ENCODE results near the gene CPPED1. TPM values are rescaled to one million over a fixed set of nuclear protein-coding genes. Genes with fewer than 3 reads are reported as not detected.

CPPED1 gene
- total RNA-seq, 3 donors from 2014 or later = 5.8 to 8.6 (median 8.2) TPM

DNA sequence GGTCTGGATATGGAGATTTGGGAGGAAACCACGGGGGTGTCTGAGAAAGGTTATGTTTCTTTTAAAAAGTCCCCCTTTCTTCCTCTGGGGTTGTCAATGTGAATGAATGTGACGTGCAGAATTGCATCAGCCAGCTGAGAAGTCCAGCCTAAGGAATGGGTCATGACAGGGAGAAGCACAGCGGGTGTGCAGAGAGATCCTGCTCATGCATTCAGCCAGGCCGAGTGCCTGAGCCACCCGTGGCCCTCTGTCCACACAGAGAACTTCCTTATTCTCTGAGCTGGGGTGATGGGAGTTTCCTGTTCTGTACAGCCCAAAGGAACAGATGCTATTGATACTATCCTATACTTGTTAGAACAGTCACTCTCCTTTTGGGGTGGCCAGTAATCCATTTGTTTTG lies 117.9 kb downstream of the CPPED1 start:
- ATAC-seq (no peak), DNase-seq (no peak)
- Mint-ChIP-seq H3K4me3 (no peak overlapping the region), H3K9me3 (no peaks in the 10 kb centered on the region), H3K27me3 (ENCODE audit: low read depth) (no peaks in the 10 kb centered on the region), H3K36me3 (ENCODE audit: insufficient read depth) (peaks cover 1% of the 10 kb centered on the region), H3K4me1 (ENCODE audit: low read depth) (peaks cover 7% of the 10 kb centered on the region)

DNA sequence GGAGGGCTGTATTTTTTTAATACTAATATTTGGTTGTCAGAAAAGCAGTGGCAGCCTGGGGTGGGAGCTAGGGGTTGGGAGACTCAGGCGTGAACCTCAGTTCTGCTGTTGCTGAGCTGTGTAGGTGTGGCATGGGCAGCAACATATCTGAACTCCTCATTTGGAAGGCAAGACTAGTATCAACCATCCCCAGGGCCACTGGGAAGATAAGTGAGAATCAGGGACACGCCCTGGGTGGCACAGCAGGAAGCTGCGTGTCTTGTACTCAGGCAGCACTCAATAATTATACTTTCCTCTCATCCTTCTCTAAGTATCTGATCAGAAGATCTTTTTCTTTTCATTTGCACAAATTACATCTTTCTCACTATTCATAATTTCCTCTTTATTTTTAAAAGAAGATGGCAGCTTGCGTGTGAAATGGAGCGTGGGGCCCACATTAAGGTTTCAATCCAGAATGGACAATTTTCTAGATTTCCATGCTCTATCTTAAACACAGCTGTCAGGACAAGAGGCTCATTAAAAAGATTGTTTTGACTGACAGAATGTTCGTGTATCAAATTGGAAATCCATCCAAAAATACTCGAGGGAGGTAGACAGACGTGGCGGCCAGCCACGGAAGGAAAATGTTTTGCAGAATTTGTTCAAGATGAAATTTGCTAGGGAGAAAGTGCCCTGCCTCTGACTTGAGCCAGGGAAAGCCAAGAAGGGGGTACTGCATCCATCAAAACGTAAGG lies 121.1 kb downstream of the CPPED1 start:
- DNase-seq (no peak), ATAC-seq (no peak)
- Mint-ChIP-seq H3K4me1 (ENCODE audit: low read depth) (peaks cover 6% of the 10 kb centered on the region), H3K36me3 (ENCODE audit: insufficient read depth) (peaks cover 1% of the 10 kb centered on the region), H3K9me3 (no peaks in the 10 kb centered on the region), H3K27me3 (ENCODE audit: low read depth) (no peaks in the 10 kb centered on the region), H3K4me3 (no peak overlapping the region)

DNA sequence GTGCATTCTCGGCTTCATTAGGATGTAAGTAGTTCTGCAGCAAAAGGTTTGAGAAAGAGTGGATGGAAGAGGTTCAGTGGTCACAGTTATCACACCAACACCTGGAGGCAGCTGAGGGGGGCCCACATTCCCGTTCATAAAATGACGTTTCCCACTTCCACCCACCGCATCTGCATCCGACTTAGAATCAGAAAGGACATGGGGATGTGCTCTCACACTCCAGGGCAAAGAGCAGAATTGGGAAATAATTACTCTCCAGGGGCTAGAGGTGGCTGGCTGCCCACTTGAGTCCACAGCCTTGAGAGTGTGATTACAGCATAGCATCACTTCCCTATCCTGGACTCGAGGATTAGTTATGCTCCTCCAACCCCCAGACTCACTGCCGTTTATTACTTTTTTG lies 122.0 kb downstream of the CPPED1 start:
- H3K27me3 Mint-ChIP-seq (ENCODE audit: low read depth) = no peaks in the 10 kb centered on the region
- DNase-seq (no peak), ATAC-seq (no peak)
- no peaks in the 10 kb centered on the region for H3K9me3 Mint-ChIP-seq
- H3K36me3 Mint-ChIP-seq (ENCODE audit: insufficient read depth) = peaks cover 1% of the 10 kb centered on the region
- H3K4me3 Mint-ChIP-seq = no peak overlapping the region
- peaks cover 16% of the 10 kb centered on the region for H3K4me1 Mint-ChIP-seq (ENCODE audit: low read depth)

DNA sequence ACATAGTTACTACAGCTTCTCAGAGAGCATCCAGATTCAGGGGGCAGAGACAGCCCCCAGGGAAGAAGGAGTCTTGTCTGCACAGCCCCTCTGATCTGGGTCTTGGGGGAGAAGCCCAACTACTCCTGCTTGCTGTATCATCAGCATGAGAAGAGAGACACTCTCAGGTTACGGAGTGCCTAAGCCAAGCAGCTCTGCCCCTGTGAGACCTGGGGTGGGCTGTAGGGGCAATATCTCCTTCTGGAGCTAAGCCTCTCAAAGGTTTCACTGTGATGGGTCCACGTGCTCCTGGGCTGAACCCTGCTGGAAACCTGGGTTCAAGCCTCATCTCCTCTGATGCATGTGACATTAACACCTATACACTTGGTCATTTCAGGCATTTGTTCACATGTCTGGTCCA lies 123.2 kb downstream of the CPPED1 start:
- Mint-ChIP-seq H3K4me3 (no peak overlapping the region), H3K27me3 (ENCODE audit: low read depth) (no peaks in the 10 kb centered on the region), H3K4me1 (ENCODE audit: low read depth) (peaks cover 16% of the 10 kb centered on the region), H3K9me3 (no peaks in the 10 kb centered on the region), H3K36me3 (ENCODE audit: insufficient read depth) (no peaks in the 10 kb centered on the region)
- no peak for ATAC-seq
- no peak for DNase-seq

DNA sequence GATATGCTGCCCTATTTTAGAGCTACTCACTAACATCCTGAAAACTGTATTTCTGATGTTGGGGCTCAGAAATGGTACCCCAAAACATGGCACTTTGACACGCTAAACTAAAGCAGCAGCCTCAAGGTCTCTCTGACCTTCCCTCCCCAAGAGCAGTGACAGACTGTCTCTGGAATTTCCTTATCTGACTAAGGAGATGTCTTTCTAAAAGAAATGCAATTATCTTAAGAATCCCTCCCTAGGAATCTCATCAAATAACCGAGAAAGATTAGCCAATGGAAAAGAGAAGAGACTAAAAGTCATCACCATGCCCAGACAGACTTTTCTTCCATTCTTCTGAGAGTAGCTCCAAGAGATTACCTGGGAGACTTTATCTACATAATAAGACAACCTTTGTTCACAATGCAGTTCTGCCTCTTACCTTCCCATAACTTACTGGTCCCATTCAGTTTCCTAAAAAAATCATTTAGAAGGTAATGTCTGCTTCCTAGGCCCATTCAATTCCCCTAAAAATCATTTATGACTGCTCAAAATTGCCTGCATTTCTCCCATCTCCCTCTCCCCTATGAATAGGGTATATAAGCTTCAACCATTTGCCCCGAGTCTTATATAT lies 123.9 kb downstream of the CPPED1 start:
- Mint-ChIP-seq H3K4me3 (no peak overlapping the region), H3K36me3 (ENCODE audit: insufficient read depth) (no peaks in the 10 kb centered on the region), H3K4me1 (ENCODE audit: low read depth) (peaks cover 16% of the 10 kb centered on the region), H3K27me3 (ENCODE audit: low read depth) (no peaks in the 10 kb centered on the region), H3K9me3 (no peaks in the 10 kb centered on the region)
- ATAC-seq = no peak
- DNase-seq = no peak

GRCh38 chr16:12678983-12679382 lies 124.7 kb downstream of the CPPED1 start:
- no peaks in the 10 kb centered on the region for H3K27me3 Mint-ChIP-seq (ENCODE audit: low read depth)
- ATAC-seq (no peak), DNase-seq (no peak)
- no peaks in the 10 kb centered on the region for H3K9me3 Mint-ChIP-seq
- peaks cover 16% of the 10 kb centered on the region for H3K4me1 Mint-ChIP-seq (ENCODE audit: low read depth)
- H3K36me3 Mint-ChIP-seq (ENCODE audit: insufficient read depth) = no peaks in the 10 kb centered on the region
- no peak overlapping the region for H3K4me3 Mint-ChIP-seq

DNA sequence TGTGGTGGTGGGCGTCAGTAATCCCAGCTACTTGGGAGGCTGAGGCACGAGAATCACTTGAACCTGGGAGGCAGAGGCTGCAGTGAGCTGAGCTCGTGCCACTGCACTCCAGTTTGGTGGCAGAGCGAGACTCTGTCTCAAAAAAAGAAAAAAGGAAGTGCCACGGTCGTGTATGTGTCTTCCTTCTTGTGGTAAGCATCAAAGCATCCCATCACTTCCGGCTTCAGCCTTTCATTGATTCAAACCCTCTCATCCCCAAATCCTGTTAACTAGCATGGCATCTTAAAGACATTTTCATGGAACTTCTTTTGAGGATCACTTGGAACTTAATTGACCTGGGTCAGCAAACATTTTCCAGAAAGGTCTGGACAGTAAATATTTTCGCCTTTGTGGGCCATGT lies 126.2 kb downstream of the CPPED1 start:
- Mint-ChIP-seq H3K36me3 (ENCODE audit: insufficient read depth) (peaks cover 3% of the 10 kb centered on the region), H3K4me1 (ENCODE audit: low read depth) (peaks cover 16% of the 10 kb centered on the region), H3K4me3 (no peak overlapping the region), H3K9me3 (no peaks in the 10 kb centered on the region), H3K27me3 (ENCODE audit: low read depth) (no peaks in the 10 kb centered on the region)
- no peak for ATAC-seq
- no peak for DNase-seq

- Mint-ChIP-seq H3K4me1 (ENCODE audit: low read depth) (peaks cover 16% of the 10 kb centered on the region), H3K36me3 (ENCODE audit: insufficient read depth) (peaks cover 3% of the 10 kb centered on the region), H3K4me3 (no peak overlapping the region), H3K9me3 (no peaks in the 10 kb centered on the region), H3K27me3 (ENCODE audit: low read depth) (no peaks in the 10 kb centered on the region)
- DNase-seq (no peak), ATAC-seq (no peak)
These were observed 127.8 kb downstream of the CPPED1 start for GRCh38 chr16:12675852-12676251.

DNA sequence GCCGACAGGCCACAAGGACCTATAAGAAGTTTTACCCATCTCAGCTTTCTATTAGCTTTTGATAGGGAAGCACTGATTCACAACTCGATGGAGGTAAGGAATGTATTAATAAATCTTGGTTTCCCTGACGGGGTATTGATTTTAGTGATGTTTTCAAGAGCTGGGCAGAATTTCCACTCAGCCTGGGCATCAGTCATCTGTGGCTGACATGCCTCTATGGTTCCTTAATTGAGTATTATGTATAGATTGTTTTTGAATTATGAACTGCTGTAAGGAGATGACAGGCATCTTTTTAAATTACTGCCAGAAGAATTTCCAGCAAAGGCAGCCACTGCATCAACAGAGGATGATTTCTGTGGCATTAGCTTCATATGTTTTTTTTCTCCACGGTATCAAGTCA lies 128.6 kb downstream of the CPPED1 start:
- no peak overlapping the region for H3K4me3 Mint-ChIP-seq

GRCh38 chr16:12674524-12674923 lies 129.2 kb downstream of the CPPED1 start:
- no peak overlapping the region for H3K4me3 Mint-ChIP-seq
- ATAC-seq = no peak
- no peaks in the 10 kb centered on the region for H3K27me3 Mint-ChIP-seq (ENCODE audit: low read depth)
- peaks cover 6% of the 10 kb centered on the region for H3K36me3 Mint-ChIP-seq (ENCODE audit: insufficient read depth)
- H3K9me3 Mint-ChIP-seq = peaks cover 4% of the 10 kb centered on the region
- no peak for DNase-seq
- peaks cover 16% of the 10 kb centered on the region for H3K4me1 Mint-ChIP-seq (ENCODE audit: low read depth)

More for the DNA sequence above, 128.6 kb downstream of the CPPED1 start:
- Mint-ChIP-seq H3K9me3 (peaks cover 4% of the 10 kb centered on the region), H3K36me3 (ENCODE audit: insufficient read depth) (peaks cover 6% of the 10 kb centered on the region), H3K4me1 (ENCODE audit: low read depth) (peaks cover 16% of the 10 kb centered on the region), H3K27me3 (ENCODE audit: low read depth) (no peaks in the 10 kb centered on the region)
- no peak for ATAC-seq
- no peak for DNase-seq

GRCh38 chr16:12674071-12674470 lies 129.6 kb downstream of the CPPED1 start:
- DNase-seq (no peak), ATAC-seq (no peak)
- H3K9me3 Mint-ChIP-seq = peaks cover 6% of the 10 kb centered on the region
- H3K27me3 Mint-ChIP-seq (ENCODE audit: low read depth) = no peaks in the 10 kb centered on the region
- peaks cover 8% of the 10 kb centered on the region for H3K36me3 Mint-ChIP-seq (ENCODE audit: insufficient read depth)
- no peak overlapping the region for H3K4me3 Mint-ChIP-seq
- H3K4me1 Mint-ChIP-seq (ENCODE audit: low read depth) = peaks cover 16% of the 10 kb centered on the region

DNA sequence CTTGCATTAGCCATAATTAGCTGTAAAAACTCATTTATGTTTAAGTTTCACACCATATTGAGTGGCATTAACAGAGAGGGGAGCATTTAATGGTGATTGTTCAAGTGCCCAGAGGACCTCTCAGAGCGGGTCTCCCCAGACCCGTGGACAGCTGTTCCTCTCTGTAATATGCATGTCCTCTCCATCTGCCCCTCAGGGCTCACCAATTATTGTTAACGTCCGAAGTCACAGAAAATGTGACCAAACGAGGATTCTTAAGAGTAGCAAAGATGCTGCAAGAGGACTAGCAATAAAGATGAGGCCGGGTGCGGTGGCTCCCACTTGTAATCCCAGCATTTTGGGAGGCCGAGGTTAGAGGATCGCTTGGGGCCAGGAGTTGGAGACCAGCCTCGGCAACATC lies 130.2 kb downstream of the CPPED1 start:
- ATAC-seq (no peak), DNase-seq (no peak)
- no peak overlapping the region for H3K4me3 Mint-ChIP-seq
- H3K36me3 Mint-ChIP-seq (ENCODE audit: insufficient read depth) = peaks cover 14% of the 10 kb centered on the region
- H3K27me3 Mint-ChIP-seq (ENCODE audit: low read depth) = no peaks in the 10 kb centered on the region
- H3K4me1 Mint-ChIP-seq (ENCODE audit: low read depth) = peaks cover 16% of the 10 kb centered on the region
- peaks cover 12% of the 10 kb centered on the region for H3K9me3 Mint-ChIP-seq

DNA sequence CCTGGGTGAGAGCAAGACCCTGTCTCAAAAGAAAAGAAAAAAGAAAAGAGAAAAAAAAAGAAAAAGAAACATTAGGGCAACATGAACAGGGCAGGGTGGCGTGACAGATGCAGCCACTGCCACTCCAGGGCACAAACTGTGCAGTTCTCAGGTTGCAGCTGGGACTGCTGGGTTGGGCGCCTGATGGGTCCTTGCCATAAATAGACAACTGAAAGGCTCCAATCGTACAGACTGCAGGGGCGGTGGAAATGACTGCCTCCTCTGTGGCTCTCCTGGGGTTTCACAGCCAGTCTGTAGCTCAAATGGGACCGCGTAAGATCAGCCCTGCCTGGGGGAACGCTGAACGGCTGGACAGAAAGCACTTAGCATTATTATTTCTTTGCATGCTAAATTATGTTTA lies 130.7 kb downstream of the CPPED1 start:
- Mint-ChIP-seq H3K9me3 (peaks cover 16% of the 10 kb centered on the region), H3K4me3 (no peak overlapping the region), H3K36me3 (ENCODE audit: insufficient read depth) (peaks cover 17% of the 10 kb centered on the region), H3K4me1 (ENCODE audit: low read depth) (peaks cover 14% of the 10 kb centered on the region), H3K27me3 (ENCODE audit: low read depth) (no peaks in the 10 kb centered on the region)
- DNase-seq (no peak), ATAC-seq (no peak)

DNA sequence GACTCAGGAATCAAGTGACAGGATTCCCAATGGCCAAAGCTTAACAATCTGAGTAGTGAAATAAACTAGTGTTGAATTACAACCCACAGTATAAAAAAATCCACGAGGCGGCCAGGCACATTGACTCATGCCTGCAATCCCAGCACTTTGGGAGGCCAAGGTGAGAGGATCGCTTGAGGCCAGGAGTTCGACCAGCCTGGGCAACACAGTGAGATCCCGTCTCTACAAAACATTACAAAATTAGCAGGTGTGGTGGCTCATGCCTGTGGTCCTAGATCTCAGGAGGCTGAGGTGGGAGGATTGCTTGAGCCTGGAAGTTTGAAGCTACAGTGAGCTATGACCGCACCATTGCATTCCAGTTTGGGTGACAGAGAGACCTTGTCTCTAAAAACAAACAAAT lies 133.8 kb downstream of the CPPED1 start:
- DNase-seq (no peak), ATAC-seq (no peak)
- H3K27me3 Mint-ChIP-seq (ENCODE audit: low read depth) = no peaks in the 10 kb centered on the region
- peaks cover 23% of the 10 kb centered on the region for H3K36me3 Mint-ChIP-seq (ENCODE audit: insufficient read depth)
- no peak overlapping the region for H3K4me3 Mint-ChIP-seq
- peaks cover 35% of the 10 kb centered on the region for H3K9me3 Mint-ChIP-seq
- H3K4me1 Mint-ChIP-seq (ENCODE audit: low read depth) = no peaks in the 10 kb centered on the region

- Mint-ChIP-seq H3K4me1 (ENCODE audit: low read depth) (no peaks in the 10 kb centered on the region), H3K9me3 (peaks cover 39% of the 10 kb centered on the region), H3K36me3 (ENCODE audit: insufficient read depth) (peaks cover 37% of the 10 kb centered on the region), H3K4me3 (no peak overlapping the region), H3K27me3 (ENCODE audit: low read depth) (no peaks in the 10 kb centered on the region)
- no peak for DNase-seq
- no peak for ATAC-seq
These were observed 135.8 kb downstream of the CPPED1 start for GRCh38 chr16:12667909-12668308.
